Uterus (tissue), 4 donors: ENCODE results near the gene ZFYVE28. TPM values are rescaled to one million over a fixed set of nuclear protein-coding genes. Genes with fewer than 3 reads are reported as not detected.

ENCODE experiments used
- DNase-seq, 2 donors: peaks; one replicate each; pipeline ENCODE4 v3.0.0-alpha.2; 2019 to 2020
- H3K27ac ChIP-seq, 2 donors: fragments of 200-600 bp; sonication (generic); 1 replicate in 1 of 2; 2 replicates in 1 of 2; pipeline ENCODE4 v1.5.1; 2016 to 2018
- H3K27me3 ChIP-seq, 2 donors: fragments of 200-600 bp; sonication (generic); one replicate each; pipeline ENCODE4 v1.5.1; 2018 to 2019; ENCODE audit warnings: control low read depth in 1 of 2
- H3K36me3 ChIP-seq, 2 donors: fragments of 200-600 bp; sonication (generic); one replicate each; pipeline ENCODE4 v1.5.1; 2019; ENCODE audit warnings: control low read depth in 1 of 2
- H3K4me1 ChIP-seq, 2 donors: fragments of 200-600 bp; sonication (generic); one replicate each; pipeline ENCODE4 v1.5.1; 2018 to 2019; ENCODE audit warnings: control low read depth in 1 of 2
- H3K4me3 ChIP-seq, 2 donors: fragments of 200-600 bp; sonication (generic); 1 replicate in 1 of 2; 2 replicates in 1 of 2; pipeline ENCODE4 v1.5.1; 2018 to 2019; ENCODE audit warnings: mild to moderate bottlenecking in 1 of 2
- H3K9me3 ChIP-seq, 2 donors: fragments of 200-600 bp; sonication (generic); one replicate each; pipeline ENCODE4 v1.5.1; 2019; ENCODE audit warnings: control low read depth in 1 of 2
- CTCF ChIP-seq, 4 experiments: fragments of 200-600 bp in 2 of 4; fragments of 450-650 bp in 2 of 4; sonication (generic) in 2 of 4; IDR thresholded peaks; one replicate each; pipeline ENCODE4 v1.5.1; 2016 to 2019; ENCODE audit warnings: antibody characterized with exemption in 4 of 4, mild to moderate bottlenecking in 2 of 4, moderate library complexity in 1 of 4
- POLR2A ChIP-seq, 2 donors: fragments of 450-650 bp; IDR thresholded peaks; one replicate each; pipeline ENCODE4 v1.6.1; 2016; ENCODE audit warnings: antibody characterized with exemption in 2 of 2, mild to moderate bottlenecking in 1 of 2, moderate library complexity in 1 of 2
- intact Hi-C: fragments of 100-400 bp; cut with DNase I; formaldehyde crosslinking; loops from one replicate; pipeline ENCODE4 v1.15.1; 2023; ENCODE audit warnings: low total_unique reads
- total RNA-seq, 4 donors: library from RNA; depleted of rRNA in 3 of 4; stranded (reverse); fragments of >200 nt in 3 of 4; gene quantifications; one replicate each; pipeline versions ENCODE4 v1.1.0 to v1.2.4, GENCODE V29; 2014 to 2023
- donor health status: DM: yes; HTN: yes; CAD: no.

ZFYVE28 gene
- total RNA-seq, 4 donors from 2014 or later, result 5.4 to 16.7 (median 13.4) TPM

GRCh38 chr4:2243681-2244380 lies 174.6 kb downstream of the ZFYVE28 start:
- H3K27me3 ChIP-seq, result no peaks in the 10 kb centered on the region
- H3K4me3 ChIP-seq, result no peak overlapping the region
- peak overlapping the region; percentile 65 to 76 for H3K27ac ChIP-seq
- H3K9me3 ChIP-seq, result no peaks in the 10 kb centered on the region
- intact Hi-C loops, result no loop called here
- H3K36me3 ChIP-seq, result no peaks in the 10 kb centered on the region
- peak; percentile 66 to 71 for DNase-seq
- H3K4me1 ChIP-seq, result peaks cover 6 to 12% of the 10 kb centered on the region in 2 donors
- TF ChIP-seq CTCF (IDR thresholded peaks at IDR 0.05), result peak; percentile 37 to 60 (median 40)
- TF ChIP-seq POLR2A (IDR thresholded peaks at IDR 0.05), result no peak

GRCh38 chr4:2241410-2242353 lies 176.8 kb downstream of the ZFYVE28 start, which contains the start of the genes HAUS3 and POLN:
Gene HAUS3 (minus strand): TSS chr4:2242121. CDS start chr4:2240946, 1,175 bp downstream.
Gene POLN (minus strand): TSS chr4:2242121. CDS start chr4:2229231, 12,890 bp downstream.
- DNase-seq, result peak; percentile 98 to 99
- H3K36me3 ChIP-seq, result no peaks in the 10 kb centered on the region
- no peaks in the 10 kb centered on the region for H3K27me3 ChIP-seq
- intact Hi-C loops, result no loop called here
- H3K9me3 ChIP-seq, result no peaks in the 10 kb centered on the region
- peak in 1 of 4 experiments; percentile 38 for TF ChIP-seq CTCF (IDR thresholded peaks at IDR 0.05)
- peak; percentile 69 to 83 for TF ChIP-seq POLR2A (IDR thresholded peaks at IDR 0.05)
- peaks cover 8 to 12% of the 10 kb centered on the region in 2 donors for H3K4me1 ChIP-seq
- H3K4me3 ChIP-seq, result peak within 1 kb of the TSS; percentile 80 to 87
- peak within 1 kb of the TSS; percentile 57 to 77 for H3K27ac ChIP-seq

GRCh38 chr4:2241003-2241402 lies 177.4 kb downstream of the ZFYVE28 start:
- H3K36me3 ChIP-seq, result no peaks in the 10 kb centered on the region
- DNase-seq, result no peak
- no peaks in the 10 kb centered on the region for H3K27me3 ChIP-seq
- H3K27ac ChIP-seq, result peak overlapping the region; percentile 57 to 77
- peak overlapping the region; percentile 80 to 87 for H3K4me3 ChIP-seq
- no peaks in the 10 kb centered on the region for H3K9me3 ChIP-seq
- intact Hi-C loops, result no loop called here
- peaks cover 8 to 12% of the 10 kb centered on the region in 2 donors for H3K4me1 ChIP-seq
- TF ChIP-seq POLR2A (IDR thresholded peaks at IDR 0.05) (no peak), CTCF (IDR thresholded peaks at IDR 0.05) (no peak)

- H3K4me3 ChIP-seq, result no peak overlapping the region
- no peaks in the 10 kb centered on the region for H3K27me3 ChIP-seq
- no peak for TF ChIP-seq CTCF (IDR thresholded peaks at IDR 0.05)
- no peak for TF ChIP-seq POLR2A (IDR thresholded peaks at IDR 0.05)
- peaks cover 8 to 12% of the 10 kb centered on the region in 2 donors for H3K4me1 ChIP-seq
- no peaks in the 10 kb centered on the region for H3K36me3 ChIP-seq
- H3K27ac ChIP-seq, result no peak overlapping the region
- no peak for DNase-seq
- H3K9me3 ChIP-seq, result no peaks in the 10 kb centered on the region
- intact Hi-C loops, result no loop called here
These were observed 181.3 kb downstream of the ZFYVE28 start for GRCh38 chr4:2236944-2237666.
